Stimulated activated CD4-positive, alpha-beta T cell treated with anti-CD3 and anti-CD28 coated beads, Interleukin-2, amount 100 ng/mL, for 4 hours (primary cell): Measurements from ENCODE around the gene NFATC4.
"Not testable (repeated sequence)": the region's sequence is repeated elsewhere in the genome, so short reads cannot be mapped to it uniquely, and the experiment has no call there.

Source experiments
- DNase-seq: peaks from one replicate; pipeline ENCODE4 v3.0.0-alpha.2; 2020; ENCODE audit warnings: low read depth

NFATC4 gene

DNA sequence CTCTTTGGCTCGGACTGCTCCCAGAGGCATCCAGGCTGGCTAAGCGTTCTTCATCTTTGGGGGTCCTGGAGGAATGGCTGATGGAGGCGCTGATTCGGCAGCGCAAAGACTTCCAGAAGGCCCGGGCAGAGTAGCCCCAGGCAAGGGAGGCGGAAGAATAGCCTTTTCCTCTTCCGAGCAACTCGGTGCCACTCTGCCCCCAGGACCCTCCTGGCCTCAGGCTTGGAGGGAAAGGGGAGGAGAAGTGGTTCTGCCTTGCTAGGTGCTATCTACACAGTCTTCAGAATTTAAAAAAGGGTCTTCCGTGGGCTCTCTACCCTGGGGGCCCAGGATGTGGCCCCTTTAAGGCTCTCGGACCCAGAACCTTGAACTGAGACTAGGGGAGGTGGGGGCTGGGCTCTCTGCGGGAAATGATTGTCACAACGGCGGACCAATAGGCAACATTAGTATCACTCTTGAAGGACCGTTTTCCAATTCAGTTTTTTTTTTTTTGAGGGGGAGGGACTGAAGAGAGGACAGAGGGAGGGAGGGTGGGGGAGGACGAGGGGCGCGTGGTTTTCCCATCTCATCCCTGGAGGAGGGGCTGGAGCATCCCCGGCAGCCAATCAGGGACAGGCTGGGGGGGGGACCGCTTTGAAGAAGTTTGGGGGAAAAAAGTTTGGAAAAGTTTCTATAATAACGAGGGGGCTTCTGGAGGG is at the start of gene NFATC4:
TSS of gene NFATC4 (plus strand) at position 671 of the 698 bp plus-strand sequence. CDS start 157 bp downstream, outside the sequence.
- DNase-seq, result no peak

DNA sequence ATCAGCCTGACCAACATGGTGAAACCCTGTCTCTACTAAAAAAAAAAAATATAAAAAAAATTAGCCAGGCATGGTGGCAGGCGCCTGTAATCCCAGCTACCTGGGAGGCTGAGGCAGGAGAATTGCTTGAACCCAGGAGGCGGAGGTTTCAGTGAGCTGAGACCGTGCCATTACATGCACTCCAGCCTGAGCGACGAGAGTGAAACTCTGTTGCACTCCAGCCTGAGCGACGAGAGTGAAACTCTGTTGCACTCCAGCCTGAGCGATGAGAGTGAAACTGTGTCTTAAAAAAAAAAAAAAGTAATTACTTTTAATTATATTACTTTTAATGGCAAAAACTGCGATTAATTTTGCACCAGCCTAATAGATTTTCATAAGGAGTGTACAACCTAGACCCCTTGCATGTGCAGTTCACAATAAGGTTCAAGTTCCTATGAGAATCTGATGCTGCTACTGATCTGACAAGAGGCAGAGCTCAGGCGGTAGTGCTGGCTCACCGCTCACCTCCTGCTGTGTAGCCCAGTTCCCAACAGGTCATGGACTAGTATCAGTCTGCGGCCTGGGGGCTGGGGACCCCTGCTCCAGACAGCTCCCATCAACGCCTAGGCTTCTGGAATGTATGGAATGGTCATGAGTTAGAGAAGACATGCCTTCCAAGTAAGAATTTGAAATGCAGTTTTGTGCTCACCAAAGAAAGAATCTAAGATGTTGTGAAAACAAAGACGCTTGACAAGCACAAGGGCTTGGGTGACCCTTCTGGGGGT is 46.6 kb upstream of the NFATC4 start:
- no peak for DNase-seq

DNA sequence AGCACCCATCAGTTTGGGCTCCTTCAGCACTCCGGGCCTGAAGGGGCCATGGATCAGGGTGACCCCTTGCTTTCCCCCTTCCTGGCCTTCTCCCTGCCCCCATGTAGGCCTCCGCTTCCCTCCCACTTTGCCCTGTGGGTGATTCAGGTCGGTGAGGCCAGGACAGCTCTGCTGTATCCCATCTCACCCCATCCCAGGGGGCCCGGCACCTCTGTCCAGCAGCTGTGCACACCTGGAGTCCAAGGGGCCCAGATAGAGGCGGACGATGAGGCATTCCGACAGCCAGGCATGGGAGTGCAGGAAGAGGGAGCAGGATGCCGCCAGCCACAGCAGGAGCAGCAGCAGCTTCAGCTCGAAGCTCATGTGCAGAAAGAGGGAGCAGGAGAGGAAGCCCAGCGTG is 45.3 kb upstream of the NFATC4 start:
- DNase-seq, result no peak

DNA sequence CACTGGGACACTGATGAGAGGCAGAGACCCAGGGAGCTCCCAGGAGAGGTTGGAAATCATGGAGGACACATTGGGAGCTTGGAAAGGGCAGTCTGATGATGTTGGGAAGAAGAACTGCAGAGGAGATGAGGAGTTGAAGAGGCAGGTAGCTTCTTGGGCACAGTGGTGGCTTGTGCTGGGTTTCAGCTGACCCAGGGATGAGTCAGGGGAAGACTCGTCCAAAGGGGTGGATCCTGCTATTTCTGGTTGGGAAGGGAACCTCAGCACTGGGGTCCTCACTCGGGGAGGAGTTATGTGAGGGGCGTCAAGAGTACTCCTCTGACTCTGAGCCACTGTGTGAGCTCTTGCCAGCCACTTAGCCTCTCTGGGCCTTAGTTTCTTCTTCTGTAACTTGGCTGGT is 44.6 kb upstream of the NFATC4 start:
- DNase-seq, result no peak

- DNase-seq, result no peak
Observed at GRCh38 chr14:24324024-24324423, 44.0 kb upstream of the NFATC4 start.

- DNase-seq, result no peak
Observed at GRCh38 chr14:24325041-24325530, 42.9 kb upstream of the NFATC4 start.

- DNase-seq, result no peak
Observed at GRCh38 chr14:24325963-24326362, 42.0 kb upstream of the NFATC4 start.

DNA sequence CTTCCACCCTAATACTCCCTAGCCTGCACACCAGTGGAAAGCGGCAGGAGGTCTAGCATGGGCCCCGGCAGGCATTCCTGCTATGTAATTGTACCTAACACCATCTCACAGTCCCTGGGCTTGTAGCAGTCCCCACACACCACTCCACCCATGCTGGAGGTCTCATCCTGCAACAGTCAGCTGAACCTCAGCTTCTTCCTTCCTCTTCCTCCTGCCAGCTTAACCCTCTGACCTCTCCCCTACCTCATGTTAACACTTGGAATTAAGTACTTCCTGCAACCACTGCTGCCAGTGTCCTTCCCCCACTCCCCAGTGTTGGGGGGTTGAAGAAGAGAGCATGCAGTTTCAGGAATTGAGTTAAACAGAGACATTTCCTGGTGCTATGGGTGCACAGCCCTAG is 40.7 kb upstream of the NFATC4 start:
- DNase-seq, result no peak

- DNase-seq, result not testable (repeated sequence)
Observed at GRCh38 chr14:24327914-24328313, 40.1 kb upstream of the NFATC4 start.

DNA sequence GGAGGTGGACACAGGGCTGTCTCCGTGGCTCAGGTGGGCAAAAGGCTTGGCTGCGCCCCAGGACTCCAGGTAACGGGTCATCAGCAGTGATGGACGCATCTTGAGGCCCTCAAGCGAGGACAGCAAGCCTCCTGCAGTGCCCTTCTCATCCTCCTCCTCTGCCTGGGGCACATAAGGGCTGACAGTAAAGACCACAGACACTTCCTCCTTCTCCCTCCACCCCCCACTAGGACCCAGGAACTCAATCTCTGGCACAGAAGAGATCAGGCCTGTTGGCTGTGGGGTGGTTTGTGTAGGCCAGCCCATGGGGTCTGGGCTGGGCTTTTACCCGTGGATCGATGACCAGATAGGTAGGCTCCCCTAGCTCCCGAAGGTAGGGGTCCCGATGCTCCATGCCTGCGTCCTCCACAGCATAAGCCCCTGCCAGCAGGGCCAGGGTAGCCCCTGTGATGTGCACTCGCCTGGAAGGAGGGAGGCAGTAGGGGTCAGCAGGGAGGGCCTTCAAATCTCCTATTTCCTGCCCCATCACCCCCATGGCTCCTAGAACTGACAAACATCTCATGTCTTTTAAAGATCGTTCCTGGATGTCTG is 38.8 kb upstream of the NFATC4 start:
- DNase-seq, result no peak

GRCh38 chr14:24329736-24330135 is 38.2 kb upstream of the NFATC4 start:
- no peak for DNase-seq

DNA sequence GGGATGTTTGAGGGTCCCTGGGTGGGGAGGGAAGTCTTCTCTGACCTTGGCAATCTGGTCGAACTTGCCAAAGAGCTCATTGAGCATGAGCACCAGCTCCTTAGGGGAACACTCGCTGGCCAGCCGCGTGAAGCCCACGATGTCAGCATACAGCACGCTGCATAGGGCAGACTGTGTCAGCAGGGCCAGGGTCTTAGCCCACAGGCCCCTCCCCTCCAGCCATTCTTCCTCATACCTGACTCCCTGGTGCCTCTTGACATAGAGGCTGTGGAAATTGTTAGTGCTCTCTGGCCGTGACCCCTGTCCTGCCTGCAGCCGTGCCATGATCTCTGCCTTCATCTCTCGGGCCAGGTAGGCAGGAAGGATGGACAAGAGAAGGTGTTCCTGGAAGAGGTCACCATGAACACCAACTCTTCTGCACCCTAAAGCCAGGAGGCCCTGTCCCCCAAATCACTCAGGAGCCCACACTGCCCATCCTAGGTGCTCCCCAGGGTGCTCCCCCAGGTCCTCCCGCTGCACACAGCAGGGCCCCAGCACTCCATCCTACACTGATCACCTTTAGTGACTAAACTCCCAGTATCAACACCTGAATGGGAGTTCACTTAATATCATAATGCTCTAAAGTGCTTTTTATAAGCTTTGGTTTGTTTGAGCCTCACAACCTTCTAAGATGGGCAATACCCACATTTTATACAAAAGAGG is 36.9 kb upstream of the NFATC4 start:
- DNase-seq, result no peak

- DNase-seq, result no peak
Observed at GRCh38 chr14:24331731-24332267, 36.2 kb upstream of the NFATC4 start.

- peak; percentile 84 for DNase-seq
Observed at GRCh38 chr14:24332268-24332993, 35.6 kb upstream of the NFATC4 start.

GRCh38 chr14:24334431-24335291 is 33.3 kb upstream of the NFATC4 start, which contains the start of gene ADCY4:
TSS of gene ADCY4 (minus strand) at chr14:24335071. CDS start at chr14:24334652, 419 bp downstream.
- no peak for DNase-seq

DNA sequence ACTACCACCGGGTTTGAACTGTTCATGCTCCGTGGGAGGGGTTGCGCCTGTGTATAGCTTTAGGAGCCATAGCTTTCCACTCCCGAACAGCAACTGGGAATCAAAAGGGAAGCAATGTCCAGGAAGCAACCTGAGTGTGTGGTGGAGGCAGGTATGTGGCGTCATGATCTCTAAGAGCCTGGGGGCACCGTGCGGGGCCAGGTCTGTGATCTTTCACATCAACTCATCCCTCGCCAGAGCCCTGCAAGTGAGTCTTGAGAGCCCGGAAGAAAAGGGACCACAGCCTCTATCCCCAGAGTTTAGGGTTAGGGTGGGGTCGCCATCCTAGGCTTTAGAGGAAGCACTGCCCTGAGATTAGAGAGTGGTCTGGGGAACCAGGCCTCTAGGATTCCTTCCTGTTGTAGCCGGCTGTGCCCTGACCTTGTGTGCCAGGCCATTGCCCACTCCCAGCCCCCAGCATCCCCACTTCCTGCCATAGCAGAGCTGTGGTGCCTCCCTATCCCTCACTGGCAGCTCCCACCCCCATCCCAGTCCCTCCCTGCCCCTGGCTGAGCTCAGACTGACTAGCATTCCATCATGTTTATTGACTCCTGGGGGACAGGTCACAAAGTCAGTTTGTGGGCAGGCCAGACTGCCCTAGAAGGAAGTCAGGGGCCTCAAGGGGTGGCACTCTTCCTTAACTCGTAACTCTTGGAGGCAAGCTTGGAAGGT is 32.4 kb upstream of the NFATC4 start:
- no peak for DNase-seq

DNA sequence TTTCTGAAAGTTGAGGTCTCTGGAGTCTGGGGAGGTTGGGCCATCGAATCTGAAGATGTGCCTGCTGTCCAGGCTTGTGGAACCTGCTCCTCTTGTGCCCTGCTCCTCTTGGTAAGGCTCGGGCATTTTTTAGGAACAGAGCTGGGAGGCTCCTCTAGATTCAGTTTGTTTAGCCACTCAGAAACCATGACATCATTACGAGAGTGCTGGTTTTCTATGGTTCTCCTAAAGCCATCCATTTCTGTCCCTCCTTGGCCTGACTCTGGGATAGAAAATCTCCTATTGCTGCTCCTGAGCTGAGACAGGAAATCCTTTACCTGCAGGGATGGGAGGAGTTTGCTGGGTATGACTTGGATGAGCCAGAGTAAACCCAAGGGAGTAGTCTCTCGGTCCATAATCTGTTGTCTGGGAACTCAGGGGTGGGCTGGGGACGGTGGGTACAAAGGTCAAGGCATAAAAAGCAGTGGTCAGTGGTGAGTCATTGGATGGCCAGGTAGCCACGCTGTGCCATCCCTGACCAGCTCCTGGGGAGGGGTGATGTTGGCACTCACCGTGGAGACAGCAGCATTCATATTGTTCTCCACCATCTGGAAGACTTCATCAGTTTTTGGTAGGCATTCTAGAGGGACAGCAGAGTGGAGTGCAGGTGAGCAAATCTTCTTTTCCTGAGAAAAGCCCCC is 30.7 kb upstream of the NFATC4 start:
- DNase-seq, result no peak

DNA sequence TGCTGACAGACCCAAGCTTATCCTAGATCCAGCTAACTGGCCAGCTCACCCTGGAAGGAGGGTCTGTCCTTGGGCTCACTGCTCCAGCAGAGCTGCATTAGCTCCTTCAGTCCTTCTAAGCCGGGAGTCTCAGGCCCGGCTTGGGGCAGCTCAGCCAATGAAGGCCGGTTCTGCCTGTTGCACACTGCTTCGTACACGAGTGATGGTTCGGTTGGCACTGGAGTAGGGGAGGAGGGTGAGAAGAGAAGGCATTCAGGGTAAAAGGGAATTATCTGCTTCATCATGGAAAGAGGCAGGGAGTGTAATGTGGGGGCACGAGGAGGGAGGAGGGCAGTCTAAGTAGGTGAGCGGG is 30.2 kb upstream of the NFATC4 start:
- no peak for DNase-seq

GRCh38 chr14:24338843-24339242 is 29.1 kb upstream of the NFATC4 start:
- no peak for DNase-seq
